A549 (cell line): ENCODE measurements around the gene MYH14. TPM values are rescaled to one million over a fixed set of nuclear protein-coding genes. Genes with fewer than 3 reads are reported as not detected.
"Not testable (repeated sequence)": the region's sequence is repeated elsewhere in the genome, so short reads cannot be mapped to it uniquely, and the experiment has no call there.

ENCODE experiments used
- ATAC-seq, 2 experiments: fragments of 200-7000 bp in 1 of 2; fragments of >200 bp in 1 of 2; cut with Nextera tagmentation in 1 of 2; cut with Tn5 transposase in 1 of 2; 3 replicates each; pipeline versions ENCODE4 v1.8.0 to v1.9.1; 2018 to 2020; ENCODE audit warnings: mild to moderate bottlenecking in 1 of 2, moderate library complexity in 1 of 2
- CTCF ChIA-PET: fragments of 300-600 bp; sonication (Branson Sonifier 250); formaldehyde crosslinking; extraction: SDS; loops from one replicate; lab custom pipeline; 2021; ENCODE audit warnings: antibody characterized with exemption, inconsistent platforms; lab: Yijun Ruan, JAX
- POLR2A ChIA-PET: fragments of 350-600 bp; formaldehyde crosslinking; extraction: SDS; loops from one replicate; lab custom pipeline; 2021; ENCODE audit warnings: antibody characterized with exemption, inconsistent platforms; lab: Yijun Ruan, JAX
- DNase-seq, 2 experiments: peaks; one replicate each; pipeline versions ENCODE4 v3.0.0 to v3.0.0-alpha.2; 2011 to 2016; ENCODE audit warnings: low read depth in 1 of 2, low spot score in 1 of 2
- FAIRE-seq: peaks from 2 replicates; lab custom pipeline; 2011; peaks lifted over from hg19 to GRCh38; lab: Jason Lieb, UNC
- H3K27ac ChIP-seq, 2 experiments: fragments of >200 bp; sonication (Bioruptor Twin); formaldehyde crosslinking; 3 replicates each; pipeline ENCODE4 v1.5.1; 2016 to 2017
- H3K4me1 ChIP-seq: fragments of >200 bp; sonication (Bioruptor Twin); formaldehyde crosslinking; 3 replicates; pipeline ENCODE4 v1.6.1; 2016
- H3K4me2 ChIP-seq: fragments of >200 bp; sonication (Bioruptor Twin); formaldehyde crosslinking; 3 replicates; pipeline ENCODE4 v1.6.1; 2016
- H3K4me3 ChIP-seq: fragments of >200 bp; sonication (Bioruptor Twin); formaldehyde crosslinking; 3 replicates; pipeline ENCODE4 v1.5.1; 2016
- H3K9me3 ChIP-seq: fragments of >200 bp; sonication (Bioruptor Twin); formaldehyde crosslinking; 3 replicates; pipeline ENCODE4 v1.6.1; 2016
- E2F6 ChIP-seq: IDR thresholded peaks from 2 replicates; pipeline ENCODE4 v1.6.1; 2012; ENCODE audit warnings: low read depth, borderline replicate concordance
- EHMT2 ChIP-seq: fragments of 200-600 bp; sonication (generic); IDR thresholded peaks from 2 replicates; pipeline ENCODE4 v1.6.1; 2016; ENCODE audit warnings: antibody characterized with exemption, low read depth, mild to moderate bottlenecking, moderate library complexity
- EP300 ChIP-seq, 2 experiments: fragments of >200 bp; sonication (Bioruptor Twin); formaldehyde crosslinking; IDR thresholded peaks; 2 replicates in 1 of 2; 3 replicates in 1 of 2; pipeline ENCODE4 v1.6.1; 2016 to 2017
- ESRRA ChIP-seq: fragments of 150-350 bp; IDR thresholded peaks from 2 replicates; pipeline ENCODE4 v1.6.1; 2014; ENCODE audit warnings: mild to moderate bottlenecking, low read length, borderline replicate concordance
- FOSB ChIP-seq: fragments of 250-450 bp; sonication (Bioruptor Pico); IDR thresholded peaks from 2 replicates; pipeline ENCODE4 v1.5.0; 2020; ENCODE audit warnings: mild to moderate bottlenecking, moderate library complexity
- FOSL2 ChIP-seq, 2 experiments: fragments of 450-650 bp in 1 of 2; fragments of >200 bp in 1 of 2; sonication (Bioruptor Twin) in 1 of 2; formaldehyde crosslinking; IDR thresholded peaks; 2 replicates each; pipeline versions ENCODE4 v1.5.0 to v1.6.1; 2016 to 2020; ENCODE audit warnings: mild to moderate bottlenecking in 1 of 2, moderate library complexity in 1 of 2
- FOXS1 ChIP-seq: fragments of 250-450 bp; sonication (Bioruptor Pico); IDR thresholded peaks from 2 replicates; pipeline ENCODE4 v1.5.0; 2020; ENCODE audit warnings: mild to moderate bottlenecking, moderate library complexity
- GATA3 ChIP-seq: IDR thresholded peaks from 2 replicates; pipeline ENCODE4 v1.6.1; 2012; ENCODE audit warnings: borderline replicate concordance
- HEYL ChIP-seq: fragments of 250-450 bp; sonication (Bioruptor Pico); IDR thresholded peaks from 2 replicates; pipeline ENCODE4 v1.8.0; 2021; ENCODE audit warnings: mild to moderate bottlenecking, moderate library complexity
- HOXA7 ChIP-seq: fragments of 250-450 bp; sonication (Bioruptor Pico); IDR thresholded peaks from 2 replicates; pipeline ENCODE4 v1.5.0; 2020; ENCODE audit warnings: mild to moderate bottlenecking, moderate library complexity
- HOXB13 ChIP-seq: fragments of 250-450 bp; sonication (Bioruptor Pico); IDR thresholded peaks from 2 replicates; pipeline ENCODE4 v1.5.0; 2020; ENCODE audit warnings: low read depth, mild to moderate bottlenecking, moderate library complexity
- HOXB5 ChIP-seq: fragments of 250-450 bp; sonication (Bioruptor Pico); IDR thresholded peaks from 2 replicates; pipeline ENCODE4 v1.5.0; 2020; ENCODE audit warnings: mild to moderate bottlenecking, moderate library complexity
- JUN ChIP-seq, 2 experiments: fragments of >200 bp; sonication (Bioruptor Twin); formaldehyde crosslinking; IDR thresholded peaks; 2 replicates in 1 of 2; 3 replicates in 1 of 2; pipeline ENCODE4 v1.6.1; 2016 to 2017
- KDM1A ChIP-seq: fragments of 200-600 bp; sonication (generic); IDR thresholded peaks from 2 replicates; pipeline ENCODE4 v1.6.1; 2016; ENCODE audit warnings: low read depth, mild to moderate bottlenecking
- KDM5A ChIP-seq: fragments of 200-600 bp; sonication (generic); IDR thresholded peaks from 2 replicates; pipeline ENCODE4 v1.6.1; 2016; ENCODE audit warnings: antibody characterized with exemption, mild to moderate bottlenecking
- NFE2L2 ChIP-seq: fragments of 150-350 bp; conservative IDR thresholded peaks from 2 replicates; pipeline ENCODE4 v1.6.1; 2014; ENCODE audit warnings: low read length
- POLR2A ChIP-seq: IDR thresholded peaks from 2 replicates; pipeline ENCODE4 v1.6.1; 2012; ENCODE audit warnings: mild to moderate bottlenecking, low read length
- RNF2 ChIP-seq: fragments of 200-600 bp; sonication (generic); IDR thresholded peaks from 2 replicates; pipeline ENCODE4 v1.6.1; 2016; ENCODE audit warnings: low read depth, mild to moderate bottlenecking, antibody characterized with exemption, moderate library complexity, borderline replicate concordance
- TFCP2L1 ChIP-seq: fragments of 250-450 bp; sonication (Bioruptor Pico); IDR thresholded peaks from 2 replicates; pipeline ENCODE4 v1.5.0; 2021; ENCODE audit warnings: mild to moderate bottlenecking
- TP53 ChIP-seq: fragments of 250-450 bp; sonication (Bioruptor Pico); IDR thresholded peaks from 2 replicates; pipeline ENCODE4 v1.5.0; 2021; ENCODE audit warnings: mild to moderate bottlenecking, moderate library complexity
- ZFP36 ChIP-seq: fragments of 450-650 bp; IDR thresholded peaks from 2 replicates; pipeline ENCODE4 v1.6.1; 2014; ENCODE audit warnings: borderline replicate concordance; ENCODE audit not compliant: partially characterized antibody
- WGBS: methylation state at CpG from one replicate; pipeline ENCODE4 v1.1.6; 2017; ENCODE audit errors: missing lambda C conversion rate; 5-methylcytosine and 5-hydroxymethylcytosine counted together
- polyA plus RNA-seq, 4 experiments: library from polyadenylated mRNA; depleted of rRNA in 3 of 4; stranded (reverse); fragments of >200 nt; fragmentation: RNase III in 1 of 4; extraction: RNeasy Plus Mini Kit Qiagen cat#74134 plus additional on column Dnase treatment in 1 of 4; gene quantifications; 2 replicates in 3 of 4; 3 replicates in 1 of 4; pipeline ENCODE4 v1.2.3, GENCODE V29; 2011 to 2017
- TF ChIP-seq, protein P1 (sequence below): fragments of 450-650 bp; IDR thresholded peaks from 2 replicates; pipeline ENCODE4 v1.6.1; 2014; ENCODE audit warnings: antibody characterized with exemption

Gene MYH14
- polyA plus RNA-seq, 2 of the 4 experiments (the other 2 are of a cell fraction), result 4.0 to 7.0 TPM

GRCh38 chr19:50333737-50334617 is 130.6 kb downstream of the MYH14 start (continued):
- TF ChIP-seq FOSB, result no peak
- TF ChIP-seq FOSL2 (IDR thresholded peaks at IDR 0.05), result no peak
- TF ChIP-seq FOSL2 (CRISPR knock-in tag; IDR thresholded peaks at IDR 0.05), result peak; percentile 45; the same call in 1 of the 2 replicates
- peak; percentile 70; the same call in 1 of the 2 replicates for TF ChIP-seq FOXS1
- TF ChIP-seq POLR2A, result peak; percentile 96
- no peak for TF ChIP-seq NFE2L2
- peak; percentile 97; the same call in 1 of the 2 replicates for TF ChIP-seq RNF2
- TF ChIP-seq, protein P1, sequence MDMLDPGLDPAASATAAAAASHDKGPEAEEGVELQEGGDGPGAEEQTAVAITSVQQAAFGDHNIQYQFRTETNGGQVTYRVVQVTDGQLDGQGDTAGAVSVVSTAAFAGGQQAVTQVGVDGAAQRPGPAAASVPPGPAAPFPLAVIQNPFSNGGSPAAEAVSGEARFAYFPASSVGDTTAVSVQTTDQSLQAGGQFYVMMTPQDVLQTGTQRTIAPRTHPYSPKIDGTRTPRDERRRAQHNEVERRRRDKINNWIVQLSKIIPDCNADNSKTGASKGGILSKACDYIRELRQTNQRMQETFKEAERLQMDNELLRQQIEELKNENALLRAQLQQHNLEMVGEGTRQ, result peak; percentile 42; the same call in 1 of the 2 replicates
- peak; percentile 83; the same call in 1 of the 2 replicates for TF ChIP-seq TFCP2L1 (CRISPR knock-in tag)
- no peak for TF ChIP-seq EP300 (IDR thresholded peaks at IDR 0.05)
- TF ChIP-seq HOXA7 (CRISPR knock-in tag), result no peak
- peak; percentile 52 for TF ChIP-seq ZFP36
- no peak for TF ChIP-seq KDM5A
- TF ChIP-seq ESRRA, result no peak
- TF ChIP-seq JUN (IDR thresholded peaks at IDR 0.05), result peak; percentile 49 to 89; a peak in 2 of 5 replicates
- peak; percentile 53; the same call in 1 of the 2 replicates for TF ChIP-seq GATA3
- TF ChIP-seq HEYL, result no peak

DNA sequence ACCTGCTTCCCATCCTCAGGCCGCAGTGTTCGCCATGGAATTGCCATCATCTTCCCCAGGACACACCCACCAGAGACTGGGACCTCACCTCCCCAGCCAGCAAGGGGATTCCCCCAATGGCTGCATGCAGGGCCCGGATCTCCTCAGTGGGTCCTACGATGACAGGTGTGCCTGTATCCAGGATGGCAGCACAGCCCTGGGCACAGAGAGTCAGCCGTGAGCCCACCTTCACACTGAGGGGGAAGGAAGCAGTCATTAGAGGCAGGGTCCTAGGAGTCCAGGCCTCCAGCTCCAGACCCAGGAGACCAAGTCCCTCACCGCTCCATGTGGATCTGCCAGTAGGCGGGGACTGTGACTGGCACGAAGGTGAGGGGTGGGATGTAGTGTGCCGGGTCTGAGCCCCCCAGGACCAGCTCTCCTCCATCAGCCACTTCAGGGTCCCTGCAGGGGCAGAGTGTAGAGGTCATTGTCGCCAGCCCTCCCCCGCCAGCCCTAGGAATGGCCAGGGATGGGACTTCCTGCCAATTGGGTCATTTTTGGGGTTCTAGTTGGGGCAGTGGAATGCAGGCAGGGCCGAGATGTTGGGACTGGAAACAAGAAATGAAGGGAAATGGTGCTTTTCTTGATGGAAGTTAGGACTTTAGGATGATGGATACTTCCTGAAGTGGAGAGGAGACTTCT is 131.5 kb downstream of the MYH14 start:
- ChIA-PET POLR2A (interaction anchor here (1.4 kb wide), 1 partner anchor 10 kb away, joined by 5 read pairs; no protein-coding TSS in a partner anchor), CTCF (interaction anchor here (1.4 to 2.6 kb wide), 6 partner anchors 19 to 222 kb away, joined by 5 to 12 read pairs (median 7); no protein-coding TSS in a partner anchor)
- no peak for DNase-seq
- no peak overlapping the region for H3K4me3 ChIP-seq
- no peak for FAIRE-seq
- no peak overlapping the region; the same call in 2 of the 3 replicates for H3K4me2 ChIP-seq
- H3K4me1 ChIP-seq, result peaks cover 25% of the 10 kb centered on the region
- no peak overlapping the region for H3K27ac ChIP-seq
- ATAC-seq, result no peak
- no peak for TF ChIP-seq EHMT2
- no peak for TF ChIP-seq KDM1A
- no peak for TF ChIP-seq FOSB
- TF ChIP-seq E2F6, result no peak
- TF ChIP-seq HOXB13 (CRISPR knock-in tag), result no peak
- TF ChIP-seq TP53 (CRISPR knock-in tag), result no peak
- no peak for TF ChIP-seq HOXB5
- no peak for TF ChIP-seq POLR2A
- TF ChIP-seq, all 56 proteins: peak for 0
- 88% methylated on average over 12 of the region's 12 CpGs for WGBS
- 0 out of 3 replicates have a peak, but pooled peaks cover 4% of the 10 kb centered on the region for H3K9me3 ChIP-seq

DNA sequence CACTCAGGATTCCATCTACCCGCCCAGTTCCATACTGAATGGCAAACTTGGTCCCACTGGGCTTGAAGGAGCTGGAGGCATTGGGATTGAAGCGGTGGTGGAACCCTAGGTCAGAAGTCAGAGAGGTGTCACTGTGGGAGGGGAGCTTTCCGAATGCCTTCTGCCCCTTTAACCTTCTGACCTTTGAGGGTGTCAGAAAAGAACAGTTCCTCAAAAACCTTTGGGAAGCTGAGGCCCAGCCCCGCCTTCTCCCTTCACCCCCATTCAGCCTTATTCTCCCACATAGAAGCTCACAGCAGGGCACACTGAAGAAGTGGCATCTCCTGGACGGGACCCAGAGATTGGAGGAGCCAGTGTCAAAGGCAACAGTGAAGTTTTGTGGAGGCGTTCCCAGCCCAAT is 133.6 kb downstream of the MYH14 start:
- 71% methylated on average over 6 of the region's 6 CpGs for WGBS
- CTCF ChIA-PET, result interaction anchor here (0.6 to 3.1 kb wide), 6 partner anchors 9 to 190 kb away, joined by 3 to 9 read pairs (median 4); no protein-coding TSS in a partner anchor

More for the DNA sequence above, 133.6 kb downstream of the MYH14 start:
- Histone ChIP-seq H3K9me3 (peaks cover 14% of the 10 kb centered on the region; the same call in 2 of the 3 replicates), H3K4me1 (peaks cover 11% of the 10 kb centered on the region)
- FAIRE-seq, H3K4me3 ChIP-seq, H3K27ac ChIP-seq, H3K4me2 ChIP-seq, ATAC-seq, DNase-seq, POLR2A ChIA-PET: not testable (repeated sequence)
